Measurements from ENCODE around the gene PAX8. TPM values are rescaled to one million over a fixed set of nuclear protein-coding genes. Genes with fewer than 3 reads are reported as not detected.

Gene PAX8
- polyA plus RNA-seq, 1 of the 3 experiments (the other 2 are of a cell fraction), result 0.23 TPM

DNA sequence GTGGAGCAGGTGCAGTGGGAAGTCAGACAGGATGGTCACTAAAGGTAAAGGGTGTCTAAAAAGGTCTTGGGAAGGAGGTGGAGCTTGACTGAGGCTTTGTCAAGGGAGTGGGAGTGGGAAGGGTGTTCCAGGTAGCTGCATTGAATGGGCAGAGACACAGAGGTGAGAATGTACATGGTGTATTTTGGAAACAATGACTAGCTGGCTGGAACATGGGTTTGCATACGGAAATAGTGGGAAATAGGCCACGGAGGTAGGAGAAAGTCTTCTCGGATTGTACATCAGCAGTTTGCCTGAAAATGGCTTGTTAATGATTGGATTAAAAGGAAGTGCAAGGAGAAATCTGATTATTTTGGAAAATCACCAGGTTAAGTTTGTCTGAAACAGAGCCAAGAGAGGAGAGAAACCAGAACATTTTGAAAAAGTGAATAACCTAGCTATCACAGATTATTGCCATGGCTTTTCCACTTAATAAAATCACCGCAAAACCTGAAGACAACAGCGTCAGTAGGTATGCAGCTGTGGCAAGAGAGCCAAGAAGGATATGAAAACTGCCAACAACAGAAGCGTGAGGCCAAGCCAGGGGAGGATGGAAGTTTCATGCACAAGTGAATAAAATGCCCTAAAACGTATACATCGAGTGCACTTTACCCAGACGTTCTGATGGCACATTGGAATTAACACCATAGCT, 13.9 kb downstream of the PAX8 start:
- H3K9me2 ChIP-seq, result no peaks in the 10 kb centered on the region
- no peaks in the 10 kb centered on the region for H3K9me3 ChIP-seq
- no peaks in the 10 kb centered on the region for H3F3A ChIP-seq (replicated peaks; ENCODE audit: insufficient read depth)
- ChIA-PET CTCF (interaction anchor here (1.0 to 7.0 kb wide), 4 partner anchors 16 to 128 kb away, joined by 3 to 37 read pairs (median 6); no protein-coding TSS in a partner anchor), POLR2A (no interaction called here)
- no peaks in the 10 kb centered on the region for H4K20me1 ChIP-seq (ENCODE audit: insufficient read depth)
- no peak overlapping the region for H2AFZ ChIP-seq (ENCODE audit: low read depth)
- no peak overlapping the region for H3K9ac ChIP-seq
- no peak overlapping the region for H3K27ac ChIP-seq (ENCODE audit: low read depth in 2 of 2, low read length in 1 of 2)
- H3K4me1 ChIP-seq (ENCODE audit: control insufficient read depth in 1 of 2, insufficient read depth in 2 of 2, low read depth in 1 of 2, low read length in 1 of 2), result peaks cover 0 to 8% of the 10 kb centered on the region in 2 experiments; a peak in 1 of 4 replicates
- H3K4me2 ChIP-seq, result no peak overlapping the region
- 13% methylated on average over 9 of the region's 9 CpGs for WGBS (ENCODE audit: low lambda C conversion rate)
- H3K36me3 ChIP-seq (replicated peaks in 1 of 2; ENCODE audit: control insufficient read depth in 1 of 2, insufficient read depth in 2 of 2, low read length in 1 of 2), result no peaks in the 10 kb centered on the region
- no peak overlapping the region for H3K4me3 ChIP-seq (ENCODE audit: low read depth in 2 of 2, low read length in 1 of 2)
- peaks cover 97% of the 10 kb centered on the region for H3K27me3 ChIP-seq (ENCODE audit: insufficient read depth)
- no peaks in the 10 kb centered on the region for H3K79me2 ChIP-seq (ENCODE audit: insufficient read depth)
- DNase-seq, result no peak
- TF ChIP-seq, protein P1, sequence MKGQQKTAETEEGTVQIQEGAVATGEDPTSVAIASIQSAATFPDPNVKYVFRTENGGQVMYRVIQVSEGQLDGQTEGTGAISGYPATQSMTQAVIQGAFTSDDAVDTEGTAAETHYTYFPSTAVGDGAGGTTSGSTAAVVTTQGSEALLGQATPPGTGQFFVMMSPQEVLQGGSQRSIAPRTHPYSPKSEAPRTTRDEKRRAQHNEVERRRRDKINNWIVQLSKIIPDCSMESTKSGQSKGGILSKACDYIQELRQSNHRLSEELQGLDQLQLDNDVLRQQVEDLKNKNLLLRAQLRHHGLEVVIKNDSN (IDR thresholded peaks at IDR 0.05; ENCODE audit: borderline replicate concordance, low read depth), result no peak
- TF ChIP-seq EZH2phosphoT487 (IDR thresholded peaks at IDR 0.05; ENCODE audit: borderline replicate concordance, low read depth) (no peak), ZBTB33 (IDR thresholded peaks at IDR 0.05; ENCODE audit: borderline replicate concordance, low read depth) (no peak), SMC3 (IDR thresholded peaks at IDR 0.05; ENCODE audit: low read depth, low read length) (no peak), POLR2AphosphoS5 (IDR thresholded peaks at IDR 0.05; ENCODE audit: low read depth, low read length) (no peak), MXI1 (IDR thresholded peaks at IDR 0.05; ENCODE audit: low read depth, low read length) (no peak), RAD21 (IDR thresholded peaks at IDR 0.05; ENCODE audit: low read length) (no peak)
- TF ChIP-seq, protein P2, sequence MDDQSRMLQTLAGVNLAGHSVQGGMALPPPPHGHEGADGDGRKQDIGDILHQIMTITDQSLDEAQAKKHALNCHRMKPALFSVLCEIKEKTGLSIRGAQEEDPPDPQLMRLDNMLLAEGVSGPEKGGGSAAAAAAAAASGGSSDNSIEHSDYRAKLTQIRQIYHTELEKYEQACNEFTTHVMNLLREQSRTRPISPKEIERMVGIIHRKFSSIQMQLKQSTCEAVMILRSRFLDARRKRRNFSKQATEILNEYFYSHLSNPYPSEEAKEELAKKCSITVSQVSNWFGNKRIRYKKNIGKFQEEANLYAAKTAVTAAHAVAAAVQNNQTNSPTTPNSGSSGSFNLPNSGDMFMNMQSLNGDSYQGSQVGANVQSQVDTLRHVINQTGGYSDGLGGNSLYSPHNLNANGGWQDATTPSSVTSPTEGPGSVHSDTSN (IDR thresholded peaks at IDR 0.05), result no peak
- TF ChIP-seq, protein P3, sequence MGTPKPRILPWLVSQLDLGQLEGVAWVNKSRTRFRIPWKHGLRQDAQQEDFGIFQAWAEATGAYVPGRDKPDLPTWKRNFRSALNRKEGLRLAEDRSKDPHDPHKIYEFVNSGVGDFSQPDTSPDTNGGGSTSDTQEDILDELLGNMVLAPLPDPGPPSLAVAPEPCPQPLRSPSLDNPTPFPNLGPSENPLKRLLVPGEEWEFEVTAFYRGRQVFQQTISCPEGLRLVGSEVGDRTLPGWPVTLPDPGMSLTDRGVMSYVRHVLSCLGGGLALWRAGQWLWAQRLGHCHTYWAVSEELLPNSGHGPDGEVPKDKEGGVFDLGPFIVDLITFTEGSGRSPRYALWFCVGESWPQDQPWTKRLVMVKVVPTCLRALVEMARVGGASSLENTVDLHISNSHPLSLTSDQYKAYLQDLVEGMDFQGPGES (IDR thresholded peaks at IDR 0.05; ENCODE audit: low read depth, low read length), result no peak

DNA sequence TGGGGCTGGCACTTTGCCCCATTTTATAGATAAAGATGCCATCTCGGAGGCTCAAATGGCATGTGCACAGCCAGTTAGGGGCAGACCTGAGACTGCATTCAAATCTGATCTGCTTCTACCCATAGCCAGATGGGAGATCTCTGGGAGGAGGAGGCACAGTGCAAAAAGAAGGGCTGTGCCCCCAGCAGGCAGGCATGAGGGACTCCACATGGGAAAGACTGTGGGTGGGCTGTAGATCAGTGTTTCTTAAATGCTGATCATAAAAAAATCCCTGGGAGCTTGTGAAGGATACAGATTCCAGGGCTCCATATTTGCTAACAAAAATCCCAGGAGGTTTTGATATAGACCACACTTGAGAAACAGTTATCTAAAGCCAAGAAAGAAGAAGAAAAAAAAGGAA, 15.2 kb downstream of the PAX8 start:
- no peaks in the 10 kb centered on the region for H3K9me3 ChIP-seq
- no peak overlapping the region for H2AFZ ChIP-seq (ENCODE audit: low read depth)
- H3F3A ChIP-seq (replicated peaks; ENCODE audit: insufficient read depth), result no peaks in the 10 kb centered on the region
- no peak overlapping the region for H3K27ac ChIP-seq (ENCODE audit: low read depth in 2 of 2, low read length in 1 of 2)
- H3K36me3 ChIP-seq (replicated peaks in 1 of 2; ENCODE audit: control insufficient read depth in 1 of 2, insufficient read depth in 2 of 2, low read length in 1 of 2), result no peaks in the 10 kb centered on the region
- CTCF ChIA-PET, result interaction anchor here (1.8 to 7.0 kb wide), 2 partner anchors 15 to 127 kb away, joined by 7 to 37 read pairs; no protein-coding TSS in a partner anchor
- H3K4me2 ChIP-seq, result no peak overlapping the region
- H3K4me1 ChIP-seq (ENCODE audit: control insufficient read depth in 1 of 2, insufficient read depth in 2 of 2, low read depth in 1 of 2, low read length in 1 of 2), result peaks cover 0 to 8% of the 10 kb centered on the region in 2 experiments; a peak in 1 of 4 replicates
- no peaks in the 10 kb centered on the region for H4K20me1 ChIP-seq (ENCODE audit: insufficient read depth)
- no peaks in the 10 kb centered on the region for H3K79me2 ChIP-seq (ENCODE audit: insufficient read depth)
- no peak for DNase-seq
- H3K27me3 ChIP-seq (ENCODE audit: insufficient read depth), result peaks cover 97% of the 10 kb centered on the region
- no peak overlapping the region for H3K4me3 ChIP-seq (ENCODE audit: low read depth in 2 of 2, low read length in 1 of 2)
- POLR2A ChIA-PET, result no interaction called here
- no peaks in the 10 kb centered on the region for H3K9me2 ChIP-seq
- 13% methylated on average over 1 of the region's 1 CpG for WGBS (ENCODE audit: low lambda C conversion rate)
- H3K9ac ChIP-seq, result no peak overlapping the region
- TF ChIP-seq CTCF (IDR thresholded peaks at IDR 0.05), result no peak
- no peak for TF ChIP-seq RXRA (IDR thresholded peaks at IDR 0.05; ENCODE audit: borderline replicate concordance, low read depth)
- no peak for TF ChIP-seq TAF1 (IDR thresholded peaks at IDR 0.05; ENCODE audit: borderline replicate concordance, low read depth, low read length)
- no peak for TF ChIP-seq FOSL2 (IDR thresholded peaks at IDR 0.05; ENCODE audit: borderline replicate concordance, low read depth)
- no peak for TF ChIP-seq JUND (IDR thresholded peaks at IDR 0.05)
- TF ChIP-seq ELF1 (IDR thresholded peaks at IDR 0.05), result no peak
- no peak for TF ChIP-seq RCOR1 (IDR thresholded peaks at IDR 0.05; ENCODE audit: low read length)
- TF ChIP-seq, protein P3 (IDR thresholded peaks at IDR 0.05; ENCODE audit: low read depth, low read length), result no peak
- no peak for TF ChIP-seq USF2 (IDR thresholded peaks at IDR 0.05; ENCODE audit: borderline replicate concordance, low read depth, low read length)
- no peak for TF ChIP-seq POLR2AphosphoS5 (IDR thresholded peaks at IDR 0.05; ENCODE audit: low read depth, low read length)
